Left lobe of liver (tissue), 2 donors: ENCODE measurements around the gene COX7B2. TPM values are rescaled to one million over a fixed set of nuclear protein-coding genes. Genes with fewer than 3 reads are reported as not detected.

Experiments
- ATAC-seq: fragments of 200-7000 bp; cut with Tn5 transposase; one replicate; pipeline ENCODE4 v1.9.1; 2020; ENCODE audit warnings: mild to moderate bottlenecking, moderate library complexity
- DNase-seq: peaks from one replicate; pipeline ENCODE4 v3.0.0-alpha.2; 2020; ENCODE audit warnings: low spot score
- total RNA-seq: library from RNA; stranded (reverse); gene quantifications from one replicate; pipeline ENCODE4 v1.2.1, GENCODE V29; 2021
- donor health status: DM: no; HTN: no; CAD: no; lungs with moderate emphysema.
- donor health status: DM: no; HTN: yes; CAD: no.

COX7B2 gene
- total RNA-seq, 1 donor from 2014 or later: not detected

DNA sequence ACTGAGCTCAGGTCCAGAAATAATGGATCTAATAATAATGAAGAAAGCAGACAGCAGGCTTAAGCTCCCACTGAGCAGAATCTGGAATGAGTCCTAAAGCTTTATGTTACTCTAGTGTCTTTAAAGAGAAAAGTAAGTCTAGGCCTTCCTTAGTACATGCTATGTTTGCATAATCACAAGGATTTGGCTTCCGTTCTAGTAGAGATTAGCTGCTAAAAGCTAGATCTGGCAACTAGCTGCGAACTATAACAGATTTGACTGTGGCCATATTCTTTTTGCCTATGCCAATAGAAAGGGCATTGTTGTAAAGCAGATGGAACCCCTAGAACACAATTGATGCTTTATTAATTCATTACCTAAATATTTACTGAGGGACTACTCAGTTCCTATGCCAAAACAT, 19.0 kb downstream of the COX7B2 start:
- DNase-seq (no peak), ATAC-seq (no peak)

DNA sequence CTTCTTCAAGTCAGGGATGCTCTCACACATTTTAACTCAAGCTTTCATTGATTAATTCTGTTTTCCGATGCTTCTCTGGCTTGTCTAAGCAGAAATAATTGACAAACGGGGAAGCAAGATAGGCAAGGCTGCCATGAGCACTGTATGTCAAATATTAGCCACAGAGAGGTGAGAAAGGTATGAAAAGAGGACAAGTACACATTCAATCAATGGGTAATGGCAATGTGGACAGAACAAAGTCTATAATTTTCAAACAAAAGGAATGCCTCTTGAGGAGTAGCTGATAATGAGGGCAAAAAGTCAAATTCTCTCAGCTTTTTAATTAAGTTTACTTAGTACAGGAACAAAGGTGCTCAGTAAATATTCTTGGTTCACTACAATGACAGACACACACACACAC, 19.6 kb downstream of the COX7B2 start:
- DNase-seq (no peak), ATAC-seq (no peak)

DNA sequence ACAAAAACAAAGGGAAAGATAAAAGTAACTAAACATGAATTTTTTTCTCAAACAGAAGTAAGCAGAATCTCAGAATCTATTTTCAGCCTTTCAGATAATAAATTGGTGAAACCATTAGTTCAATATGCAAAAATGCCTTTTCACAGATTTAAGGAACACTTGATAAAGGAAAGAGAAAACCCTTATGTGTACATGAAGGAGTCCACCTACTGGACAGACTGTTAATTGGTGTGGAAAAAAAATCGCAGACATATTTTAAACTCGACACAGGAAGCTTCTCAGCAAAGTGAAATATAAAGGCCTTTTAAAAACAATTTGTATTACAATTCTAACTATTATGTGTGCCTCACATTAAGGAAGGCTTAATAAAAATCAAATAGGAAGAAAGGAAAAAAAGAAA, 22.3 kb downstream of the COX7B2 start:
- no peak for ATAC-seq
- no peak for DNase-seq

DNA sequence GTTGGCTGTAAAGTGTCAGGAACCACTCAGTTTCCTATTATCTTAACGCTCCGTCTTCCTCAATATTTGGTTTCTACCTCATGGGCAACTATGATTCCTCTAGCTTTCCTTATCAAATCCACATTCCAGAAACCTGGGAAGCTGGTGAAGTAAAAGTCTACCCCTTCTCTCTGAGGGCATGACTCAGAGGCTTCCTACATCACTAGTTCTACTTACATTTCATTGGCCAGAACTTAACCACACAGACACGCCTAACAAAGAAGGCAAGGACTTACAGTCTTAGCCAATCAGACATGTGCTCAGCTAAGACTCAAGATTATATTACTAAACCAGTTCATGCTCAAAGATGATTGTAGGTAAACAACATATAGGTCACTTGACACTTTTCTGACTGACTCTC, 30.4 kb downstream of the COX7B2 start:
- DNase-seq (no peak), ATAC-seq (no peak)

DNA sequence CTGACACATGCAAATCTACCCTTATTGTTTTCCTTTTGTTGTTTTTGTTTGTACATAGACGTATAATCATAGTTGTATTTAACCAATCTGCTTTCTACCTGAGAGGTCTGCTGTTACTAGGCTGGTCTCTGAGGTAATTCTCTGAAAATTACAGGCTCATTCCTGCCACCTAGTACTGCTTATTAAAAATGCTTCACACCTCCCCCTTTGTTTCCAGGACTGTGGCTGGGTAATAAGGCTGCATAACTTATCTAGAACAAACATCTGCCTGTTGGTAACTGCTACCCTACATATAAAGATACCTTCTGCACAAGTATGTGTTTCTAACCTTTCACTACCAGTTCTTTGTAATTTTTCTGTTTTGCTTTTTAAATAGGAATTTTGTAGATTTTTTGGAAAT, 34.2 kb downstream of the COX7B2 start:
- DNase-seq (no peak), ATAC-seq (no peak)

DNA sequence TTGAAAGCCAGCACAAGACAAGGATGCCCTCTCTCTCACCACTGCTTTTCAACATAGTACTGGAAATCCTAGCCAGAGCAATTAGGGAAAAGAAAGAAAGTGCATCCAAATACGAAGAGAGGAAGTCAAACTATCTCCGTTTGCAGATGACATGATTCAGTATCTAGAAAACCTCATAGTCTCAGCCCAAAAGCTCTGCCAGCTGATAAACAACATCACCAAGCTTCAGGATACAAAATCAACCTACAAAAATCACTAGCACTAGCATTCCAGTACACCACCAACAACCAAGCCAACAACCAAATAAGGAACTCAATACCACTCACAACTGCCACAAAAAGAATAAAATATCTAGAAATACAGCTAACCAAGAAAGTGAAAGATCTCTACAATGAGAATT, 38.6 kb downstream of the COX7B2 start:
- no peak for ATAC-seq
- DNase-seq: no peak

DNA sequence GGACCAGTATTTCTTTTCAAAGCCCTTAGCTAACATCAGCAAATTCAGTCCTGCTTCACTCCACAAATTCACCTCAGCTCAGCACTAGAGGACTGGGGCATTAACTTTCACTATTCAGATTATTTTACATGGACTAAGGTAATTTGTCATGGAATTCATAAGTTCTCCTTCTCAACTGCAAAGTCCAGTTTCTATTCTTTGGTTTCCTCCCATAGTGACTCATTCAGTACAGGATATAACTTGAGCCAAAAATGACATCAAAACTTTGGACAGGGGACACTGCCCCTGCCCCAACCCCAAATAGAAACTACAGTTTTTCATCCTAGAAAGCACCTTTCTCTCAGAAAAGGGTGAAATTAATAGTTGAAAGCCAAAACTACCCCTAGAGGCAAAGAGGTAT, 52.7 kb downstream of the COX7B2 start:
- ATAC-seq: no peak

DNA sequence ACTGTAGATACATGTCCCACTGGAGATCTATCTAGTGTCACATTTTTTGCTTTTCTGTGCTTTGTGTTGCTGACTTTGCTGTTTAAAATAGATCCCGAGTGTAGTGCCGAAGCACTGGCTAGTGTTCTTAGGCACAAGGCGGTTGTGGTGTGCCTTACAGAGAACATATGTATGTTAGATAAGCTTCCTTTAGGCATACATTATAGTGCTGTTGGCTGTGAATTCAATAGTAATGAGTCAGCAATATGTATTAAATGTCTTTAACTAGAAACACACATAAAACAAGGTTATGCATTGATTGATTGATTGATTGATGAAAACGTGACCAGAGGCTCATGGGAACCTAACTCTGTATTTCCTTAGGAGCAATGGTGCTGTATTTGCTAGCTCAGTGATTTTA, 56.2 kb downstream of the COX7B2 start:
- DNase-seq (no peak), ATAC-seq (no peak)

More for the DNA sequence above, 52.7 kb downstream of the COX7B2 start:
- no peak for DNase-seq

DNA sequence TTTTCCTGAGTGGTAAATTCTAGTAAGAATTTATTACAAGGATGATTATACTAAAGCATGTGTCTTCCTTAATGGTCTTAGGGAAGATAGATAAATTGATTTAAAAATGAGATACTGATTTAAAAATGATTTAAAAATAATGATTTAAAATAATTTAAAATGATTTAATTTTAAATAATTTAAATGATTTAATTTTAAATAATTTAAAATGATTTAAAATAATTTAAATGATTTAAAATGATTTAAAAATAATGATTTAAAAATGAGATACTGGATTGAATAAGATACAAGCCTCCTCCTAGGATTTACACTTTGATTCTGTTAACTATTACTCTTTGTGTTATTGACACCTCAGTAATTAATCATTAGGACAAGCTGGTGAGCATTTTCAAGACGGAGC, 59.0 kb downstream of the COX7B2 start:
- ATAC-seq (no peak), DNase-seq (no peak)

DNA sequence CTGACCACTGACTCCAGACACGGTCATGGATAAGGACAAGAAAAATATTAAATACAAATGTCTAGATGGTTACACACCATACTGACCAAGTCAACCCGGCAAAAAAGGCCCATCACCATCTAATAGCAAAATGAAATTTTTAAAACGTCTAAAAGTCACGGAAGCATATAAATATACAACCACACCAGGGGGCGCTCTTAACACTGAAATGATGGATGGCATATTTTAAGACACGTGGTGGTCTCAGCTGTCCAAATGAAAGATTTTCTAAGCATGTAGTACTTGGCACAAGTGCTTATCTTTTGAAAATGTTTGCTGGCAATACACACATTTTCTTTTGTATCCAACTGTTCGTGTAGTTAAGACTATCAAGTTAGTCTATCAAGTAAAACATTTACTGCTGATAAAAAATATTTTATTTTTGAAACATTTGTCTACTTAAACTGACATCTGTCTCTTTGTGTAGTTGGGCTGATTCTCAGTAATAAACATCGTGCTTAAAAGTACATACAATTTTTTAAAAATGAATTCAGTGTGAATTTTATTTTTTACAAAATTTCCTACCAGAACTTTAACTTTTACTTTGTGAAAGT, 64.6 kb downstream of the COX7B2 start:
- ATAC-seq (peak; percentile 68), DNase-seq (no peak)

DNA sequence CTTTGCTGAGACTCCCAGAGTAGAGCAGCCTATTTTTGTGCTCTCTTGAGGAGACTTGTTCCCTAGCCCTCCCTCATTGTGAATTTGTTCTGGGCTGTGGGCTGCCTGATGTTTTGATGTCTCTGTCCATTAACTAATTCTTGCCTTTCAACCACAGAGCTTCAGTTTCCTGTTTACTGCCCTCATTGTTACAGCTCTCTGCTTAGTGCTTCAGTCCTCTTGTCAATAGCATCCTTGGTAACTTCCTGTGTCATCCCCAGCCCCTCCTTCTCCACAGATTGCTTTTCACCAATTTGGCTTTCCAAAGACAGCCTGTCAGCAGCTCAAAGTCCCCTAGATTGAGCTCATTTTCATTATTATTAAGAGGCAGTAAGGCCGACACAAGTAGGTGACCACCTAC, 69.9 kb downstream of the COX7B2 start:
- ATAC-seq: no peak
- DNase-seq: no peak

DNA sequence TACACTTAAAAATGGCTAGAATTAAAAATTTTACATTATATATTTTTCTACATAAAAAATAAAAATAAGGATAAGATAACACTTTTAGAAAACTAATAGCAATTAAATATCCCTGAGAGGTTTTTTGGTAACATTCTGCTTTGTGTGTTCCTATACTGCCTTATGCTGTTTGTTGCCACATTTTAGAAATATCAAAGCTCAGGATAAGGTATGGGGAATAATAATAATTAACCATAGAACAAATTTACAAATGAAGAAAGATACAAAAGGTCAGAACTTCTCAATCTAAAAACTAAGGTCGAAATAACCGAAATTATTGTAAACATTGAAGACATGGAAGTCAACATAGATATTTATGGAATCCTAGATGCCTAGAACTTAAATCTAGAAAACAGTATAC, 71.4 kb downstream of the COX7B2 start:
- peak; percentile 47 for ATAC-seq
- DNase-seq: no peak

DNA sequence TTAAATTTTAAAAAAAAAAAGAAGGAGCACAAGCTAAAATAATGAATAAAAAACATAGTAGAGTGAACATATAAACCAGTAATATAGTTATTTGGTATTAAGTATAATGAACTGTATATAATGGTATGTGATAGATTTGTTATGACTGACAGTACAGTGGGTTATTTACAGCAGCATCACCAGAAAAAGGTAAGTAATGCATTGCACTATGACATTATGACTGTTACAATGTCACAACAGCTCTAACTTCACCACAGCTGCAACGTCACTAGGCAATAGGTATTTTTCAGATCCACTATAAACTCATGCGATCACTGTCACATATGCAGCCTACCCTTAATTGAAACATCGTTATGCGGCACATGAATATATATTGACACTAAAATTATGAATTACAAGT, 72.5 kb downstream of the COX7B2 start:
- DNase-seq (no peak), ATAC-seq (no peak)

DNA sequence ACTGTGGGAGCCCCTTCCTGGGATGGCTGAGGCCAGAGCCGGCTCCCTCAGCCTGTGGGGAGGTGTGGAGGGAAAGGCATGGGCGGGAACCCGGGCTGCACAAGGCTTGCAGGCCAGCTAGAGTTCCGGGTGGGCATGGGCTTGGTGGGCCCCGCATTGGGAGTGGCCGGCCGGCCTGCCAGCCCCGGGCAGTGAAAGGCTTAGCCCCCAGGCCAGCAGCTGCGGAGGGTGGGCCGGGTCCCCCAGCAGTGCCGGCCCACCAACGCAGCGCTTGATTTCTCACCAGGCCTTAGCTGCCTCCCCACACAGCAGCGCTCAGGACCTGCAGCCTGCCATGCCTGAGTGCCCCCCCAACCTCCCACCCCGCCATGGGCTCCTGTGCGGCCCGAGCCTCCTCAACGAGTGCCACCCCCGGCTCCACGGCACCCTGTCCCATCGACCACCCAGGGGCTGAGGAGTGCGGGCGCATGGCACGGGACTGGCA, 78.0 kb downstream of the COX7B2 start:
- ATAC-seq (no peak), DNase-seq (no peak)

DNA sequence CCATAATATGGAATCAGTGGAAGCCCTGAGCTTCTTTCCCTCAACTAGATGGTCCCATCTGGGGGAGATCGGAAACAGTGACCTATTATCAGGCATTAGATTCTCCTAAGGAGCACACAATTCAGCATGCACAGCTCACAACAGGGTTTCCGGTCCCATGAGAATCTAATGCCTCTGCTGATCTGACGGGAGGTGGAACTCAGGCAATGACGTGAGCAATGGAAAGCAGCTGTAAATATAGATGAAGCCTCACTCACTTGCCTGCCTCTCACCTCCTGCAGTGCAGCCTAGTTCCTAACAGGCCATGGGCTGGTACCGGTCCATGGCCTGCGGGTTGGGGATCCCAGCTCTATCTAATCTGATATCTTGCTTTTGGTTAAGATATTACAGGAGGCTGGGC, 88.9 kb downstream of the COX7B2 start:
- ATAC-seq (no peak), DNase-seq (no peak)

DNA sequence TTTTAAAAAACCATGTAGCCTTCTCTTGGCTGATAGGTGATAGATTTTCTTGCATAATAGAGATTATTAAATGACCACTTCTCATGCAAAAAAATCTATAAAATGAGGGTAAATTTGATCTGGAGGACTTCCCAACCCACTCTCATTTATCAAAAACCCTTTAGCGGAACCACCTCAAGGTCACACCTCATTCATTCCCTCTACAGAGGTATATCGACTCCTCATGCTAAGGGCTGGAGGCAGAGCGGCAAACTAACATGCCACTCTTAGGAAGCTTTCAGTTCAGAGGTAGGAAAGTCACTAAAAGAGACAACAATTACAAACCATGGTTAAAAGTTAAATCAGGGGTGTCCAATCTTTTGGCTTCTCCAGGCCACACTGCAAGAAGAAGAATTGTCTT, 90.0 kb downstream of the COX7B2 start:
- no peak for DNase-seq

DNA sequence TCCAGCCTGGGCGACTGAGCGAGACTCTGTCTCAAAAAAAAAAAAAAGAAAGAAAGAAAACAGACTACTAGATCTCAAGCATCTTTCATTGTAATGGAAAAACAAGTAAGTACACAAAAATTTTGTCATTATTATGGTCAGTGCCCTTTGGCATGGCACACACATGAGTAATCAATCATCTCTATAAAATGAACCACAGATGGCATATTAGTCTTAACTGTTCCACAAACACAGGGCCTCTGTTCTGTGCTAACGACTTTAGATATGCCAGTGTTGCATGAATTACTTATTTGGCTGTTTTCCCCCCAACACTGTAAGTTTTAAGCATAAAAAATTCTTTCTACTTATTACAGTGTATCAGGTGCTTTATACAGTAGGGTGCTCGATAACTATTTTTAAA, 90.4 kb downstream of the COX7B2 start:
- ATAC-seq: no peak
- no peak for DNase-seq

More for the DNA sequence above, 90.0 kb downstream of the COX7B2 start:
- ATAC-seq: no peak

DNA sequence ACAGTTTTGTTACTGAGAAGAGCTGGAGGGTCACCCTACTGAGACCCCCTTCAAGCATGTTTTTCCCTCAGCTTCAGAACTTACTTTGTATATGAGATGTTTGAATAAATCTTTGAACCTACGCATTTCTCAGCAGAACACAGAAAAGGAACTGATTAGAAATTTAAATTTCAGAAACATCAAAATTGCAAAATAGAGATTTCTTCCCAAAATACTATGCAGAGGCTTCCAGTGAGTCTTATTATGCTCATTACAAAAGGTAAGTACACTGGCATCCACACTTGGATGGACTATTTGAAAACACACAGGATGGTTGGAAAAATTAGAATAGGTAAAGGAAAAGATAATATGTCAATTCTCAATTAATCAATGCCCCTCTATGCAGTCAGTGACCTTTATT, 91.2 kb downstream of the COX7B2 start:
- DNase-seq (no peak), ATAC-seq (no peak)

DNA sequence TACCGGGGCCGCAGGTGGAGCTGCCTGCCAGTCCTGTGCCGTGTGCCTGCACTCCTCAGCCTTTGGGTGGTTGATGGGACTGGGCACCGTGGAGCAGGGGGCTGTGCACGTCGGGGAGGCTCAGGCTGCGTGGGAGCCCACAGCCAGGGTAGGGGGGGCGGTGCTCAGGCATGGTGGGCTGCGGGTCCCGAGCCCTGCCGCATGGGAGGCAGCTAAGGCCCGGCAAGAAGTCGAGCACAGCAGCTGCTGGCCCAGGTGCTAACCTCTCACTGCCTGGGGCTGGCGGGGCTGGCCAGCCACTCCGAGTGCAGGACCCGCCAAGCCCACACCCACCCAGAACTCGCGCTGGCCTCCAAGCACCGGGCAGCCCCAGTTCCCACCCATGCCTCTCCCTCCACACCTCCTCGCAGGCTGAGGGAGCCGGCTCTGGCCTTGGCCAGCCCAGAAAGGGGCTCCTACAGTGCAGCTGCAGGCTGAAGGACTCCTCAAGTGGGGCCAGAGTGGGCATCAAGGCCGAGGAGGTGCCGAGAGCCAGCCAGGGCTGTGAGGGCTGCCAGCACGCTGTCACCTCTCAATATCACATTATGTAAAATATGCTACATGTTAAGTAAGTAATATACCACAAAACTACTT, 104.1 kb downstream of the COX7B2 start:
- ATAC-seq (no peak), DNase-seq (no peak)

DNA sequence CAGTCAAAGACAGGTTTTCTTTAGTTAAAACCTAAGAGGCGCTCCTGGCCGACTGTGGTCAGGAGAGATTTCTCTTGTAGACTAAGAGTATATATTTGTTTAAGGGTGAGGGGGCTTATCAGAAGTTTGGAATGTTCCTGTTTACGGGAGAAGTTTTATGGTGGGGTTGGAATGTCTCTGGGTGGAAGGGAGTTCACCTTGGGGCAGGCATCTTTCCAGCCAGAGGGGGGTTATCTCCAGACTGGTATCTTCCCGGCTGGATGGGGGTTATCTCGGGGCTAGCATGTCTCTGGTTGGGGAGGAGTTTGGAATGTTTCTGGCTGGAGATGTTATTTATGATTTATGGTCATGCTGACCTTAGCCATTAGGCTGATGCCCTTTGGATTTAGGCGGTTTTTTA, 116.0 kb downstream of the COX7B2 start:
- DNase-seq: no peak
- ATAC-seq: no peak

DNA sequence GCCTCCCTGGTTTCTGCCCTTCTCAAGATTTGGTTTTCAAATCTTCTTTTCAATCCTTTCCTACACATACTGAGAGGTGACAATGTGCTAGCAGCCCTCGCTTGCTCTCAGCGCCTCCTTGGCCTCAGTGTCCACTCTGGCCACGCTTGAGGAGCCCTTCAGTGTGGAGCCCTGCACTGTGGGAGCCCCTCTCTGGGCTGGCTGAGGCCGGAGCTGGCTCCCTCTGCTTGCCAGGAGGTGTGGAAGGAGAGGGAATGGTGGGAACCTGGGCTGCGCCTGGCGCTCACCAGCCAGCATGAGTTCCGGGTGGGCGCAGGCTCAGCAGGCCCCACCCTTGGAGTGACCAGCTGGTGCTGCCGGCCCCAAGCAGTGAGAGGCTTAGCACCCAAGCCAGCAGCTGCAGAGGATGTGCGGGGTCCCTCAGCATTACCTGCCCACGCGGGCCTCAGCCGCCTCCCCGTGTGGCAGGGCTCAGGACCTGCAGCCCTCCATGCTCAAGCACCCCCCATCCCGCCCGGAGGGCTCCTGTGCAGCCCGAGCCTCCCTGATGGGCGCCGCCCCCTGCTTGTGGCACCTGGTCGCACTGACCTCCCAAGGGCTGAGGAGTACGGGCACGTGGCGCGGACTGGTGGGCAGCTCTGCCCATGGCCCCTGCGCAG, 127.5 kb downstream of the COX7B2 start:
- ATAC-seq (no peak), DNase-seq (no peak)

DNA sequence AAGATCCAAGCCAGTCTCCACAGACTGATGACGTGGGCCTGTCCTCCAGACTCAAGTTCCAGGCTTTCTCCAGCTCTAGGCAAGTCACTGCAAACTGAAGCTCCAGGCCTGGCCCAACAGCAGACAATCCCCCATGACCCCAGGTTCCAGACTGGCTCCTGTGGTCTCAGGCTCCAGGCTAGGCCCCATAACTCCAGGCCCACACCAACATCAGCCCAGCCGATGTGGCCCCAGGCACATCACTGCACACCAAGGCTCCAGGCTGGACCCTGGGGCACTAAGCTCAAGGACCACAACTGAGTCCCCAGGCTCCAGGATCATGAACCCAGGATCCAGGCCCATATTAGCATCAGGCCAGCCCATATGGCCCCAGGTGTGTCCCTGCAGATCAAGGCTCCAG, 143.6 kb downstream of the COX7B2 start:
- DNase-seq: no peak

DNA sequence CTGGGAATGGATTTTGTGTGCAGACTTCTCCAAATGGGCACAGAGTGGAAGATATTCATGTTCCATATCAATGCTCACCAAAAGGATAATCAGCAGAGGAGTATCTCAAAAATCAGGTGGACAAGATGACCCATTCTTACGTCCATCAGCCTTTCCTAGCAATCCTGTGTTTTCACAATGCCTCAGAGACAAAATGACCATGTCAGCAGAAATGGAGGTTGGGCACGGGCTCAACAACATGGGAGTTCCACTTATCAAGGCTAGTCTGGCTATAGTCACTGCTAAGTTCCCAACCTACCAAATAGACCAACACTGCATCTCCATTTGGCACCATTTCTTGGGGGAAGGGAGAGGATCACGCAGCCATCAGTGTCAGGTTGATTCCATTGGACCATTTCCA, 179.0 kb downstream of the COX7B2 start:
- no peak for ATAC-seq

More for the DNA sequence above, 143.6 kb downstream of the COX7B2 start:
- no peak for ATAC-seq

More for the DNA sequence above, 179.0 kb downstream of the COX7B2 start:
- DNase-seq: no peak
